ENCODE data around the gene EHD4.

EHD4 gene

DNA sequence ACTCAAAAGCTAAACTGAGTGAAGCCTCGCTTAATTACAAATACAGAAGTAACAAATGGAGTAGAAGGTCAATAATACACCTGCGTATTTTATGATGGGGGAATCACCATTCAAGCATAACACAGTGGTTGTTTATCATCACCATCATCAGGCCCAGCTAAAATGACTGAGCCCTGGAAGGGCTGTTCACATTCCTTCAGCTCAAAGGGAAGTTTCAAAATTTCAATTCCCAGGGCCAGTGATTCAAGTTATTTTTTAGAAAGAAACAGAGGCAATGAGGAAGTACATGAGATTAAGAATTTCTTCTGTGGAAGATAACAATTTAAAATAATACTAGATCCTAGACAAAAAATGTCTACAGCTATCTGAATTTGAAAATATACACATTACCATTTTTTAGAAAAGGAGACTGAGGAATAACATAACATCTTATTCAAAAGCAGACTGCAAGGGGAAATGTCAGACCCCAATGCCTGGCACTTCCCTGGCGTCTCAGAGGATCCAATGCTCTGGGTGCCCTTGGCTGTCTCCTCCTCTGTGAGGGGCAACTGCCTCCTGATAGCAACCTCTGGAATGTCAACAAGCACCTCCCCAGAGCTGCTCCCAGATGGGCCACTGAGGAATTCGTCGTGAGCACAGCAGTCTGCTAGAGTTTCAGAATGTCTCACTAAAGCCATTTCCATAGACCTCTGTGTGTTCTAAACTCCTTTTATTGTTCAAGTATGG, 22.8 kb downstream of the EHD4 start:
- TF ChIP-seq GATA2 (IDR thresholded peaks at IDR 0.05; ENCODE audit: low read depth, low read length), result no peak
- no peak for TF ChIP-seq GATA3 (IDR thresholded peaks at IDR 0.05; ENCODE audit: low read depth, low read length)

DNA sequence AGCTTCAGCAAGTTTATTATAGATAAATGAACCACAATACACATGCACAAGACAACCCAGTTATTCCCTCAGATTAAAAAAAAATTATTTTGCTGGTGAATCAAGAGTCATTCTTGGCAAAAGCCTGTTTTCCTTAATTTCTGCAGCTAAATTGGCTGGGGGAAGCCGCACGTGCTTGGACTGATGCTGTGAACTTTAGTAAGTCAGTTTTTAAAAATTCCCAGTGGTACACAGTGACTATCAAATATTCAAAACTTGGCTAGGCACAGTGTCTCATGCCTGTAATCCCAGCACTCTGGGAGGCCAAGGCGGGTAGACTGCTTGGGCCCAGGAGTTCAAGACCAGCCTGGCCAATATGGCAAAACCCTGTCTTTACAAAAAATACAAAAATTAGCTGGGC, 23.9 kb downstream of the EHD4 start:
- TF ChIP-seq GATA2 (IDR thresholded peaks at IDR 0.05; ENCODE audit: low read depth, low read length) (no peak), GATA3 (IDR thresholded peaks at IDR 0.05; ENCODE audit: low read depth, low read length) (no peak)

DNA sequence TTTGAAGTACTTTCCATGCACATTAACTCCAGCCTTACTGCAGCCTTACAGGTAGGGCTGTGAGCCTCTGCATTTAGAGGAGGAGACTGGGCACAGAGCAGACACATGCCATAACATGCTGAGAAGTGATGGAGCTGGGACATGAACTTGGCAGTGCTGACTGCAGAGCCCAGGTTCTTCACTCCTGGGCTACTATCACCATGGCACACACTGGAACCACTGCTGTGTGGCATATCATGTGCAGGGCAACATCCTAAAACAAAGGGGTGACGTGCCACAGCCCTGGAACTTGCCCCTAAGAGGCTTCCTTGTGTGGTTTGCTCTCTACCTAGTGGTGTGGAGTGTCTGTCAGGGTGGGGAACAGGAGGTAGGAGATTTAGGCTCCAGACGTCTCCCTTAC, 25.4 kb downstream of the EHD4 start:
- TF ChIP-seq GATA2 (IDR thresholded peaks at IDR 0.05; ENCODE audit: low read depth, low read length), result no peak
- no peak for TF ChIP-seq GATA3 (IDR thresholded peaks at IDR 0.05; ENCODE audit: low read depth, low read length)

DNA sequence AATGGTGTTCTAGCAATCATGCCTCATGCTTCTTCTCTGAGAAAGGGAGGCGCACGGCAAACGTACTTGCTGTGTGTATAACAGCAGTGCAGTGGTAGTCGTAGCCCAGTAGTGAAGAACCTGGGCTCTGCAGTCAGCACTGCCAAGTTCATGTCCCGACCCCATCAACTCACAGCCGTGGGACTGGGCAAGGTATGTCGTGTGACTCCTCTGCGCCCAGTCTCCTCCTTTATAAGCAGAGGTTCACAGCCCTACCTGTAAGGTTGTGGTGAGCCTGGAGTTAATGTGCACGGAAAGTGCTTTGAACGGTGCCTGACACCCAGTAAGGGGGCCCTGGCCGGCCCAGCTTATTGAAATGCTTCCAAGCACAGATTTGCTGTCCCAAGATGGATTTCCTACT, 26.6 kb downstream of the EHD4 start:
- TF ChIP-seq GATA3 (IDR thresholded peaks at IDR 0.05; ENCODE audit: low read depth, low read length), result no peak
- TF ChIP-seq GATA2 (IDR thresholded peaks at IDR 0.05; ENCODE audit: low read depth, low read length), result no peak

DNA sequence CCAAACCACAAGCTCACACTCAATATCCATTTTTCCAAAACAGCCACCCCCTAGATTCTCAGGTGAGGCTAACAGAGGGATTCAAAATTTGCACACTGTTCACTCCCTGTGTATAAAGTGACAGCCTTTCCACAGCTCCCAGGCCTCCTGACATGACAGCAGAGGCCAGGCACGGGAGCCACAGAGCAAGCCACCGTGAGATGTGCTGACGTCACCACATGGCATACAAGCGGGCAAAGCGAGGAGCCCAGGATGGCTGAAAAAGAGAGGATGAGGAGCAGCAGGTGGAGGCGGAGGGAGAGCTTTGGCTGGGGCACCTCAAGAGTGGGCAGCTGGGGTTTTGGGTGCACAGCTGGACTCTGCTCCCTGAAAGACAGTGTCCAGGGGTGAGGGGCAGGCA, 27.1 kb downstream of the EHD4 start:
- no peak for TF ChIP-seq GATA2 (IDR thresholded peaks at IDR 0.05; ENCODE audit: low read depth, low read length)
- no peak for TF ChIP-seq GATA3 (IDR thresholded peaks at IDR 0.05; ENCODE audit: low read depth, low read length)

DNA sequence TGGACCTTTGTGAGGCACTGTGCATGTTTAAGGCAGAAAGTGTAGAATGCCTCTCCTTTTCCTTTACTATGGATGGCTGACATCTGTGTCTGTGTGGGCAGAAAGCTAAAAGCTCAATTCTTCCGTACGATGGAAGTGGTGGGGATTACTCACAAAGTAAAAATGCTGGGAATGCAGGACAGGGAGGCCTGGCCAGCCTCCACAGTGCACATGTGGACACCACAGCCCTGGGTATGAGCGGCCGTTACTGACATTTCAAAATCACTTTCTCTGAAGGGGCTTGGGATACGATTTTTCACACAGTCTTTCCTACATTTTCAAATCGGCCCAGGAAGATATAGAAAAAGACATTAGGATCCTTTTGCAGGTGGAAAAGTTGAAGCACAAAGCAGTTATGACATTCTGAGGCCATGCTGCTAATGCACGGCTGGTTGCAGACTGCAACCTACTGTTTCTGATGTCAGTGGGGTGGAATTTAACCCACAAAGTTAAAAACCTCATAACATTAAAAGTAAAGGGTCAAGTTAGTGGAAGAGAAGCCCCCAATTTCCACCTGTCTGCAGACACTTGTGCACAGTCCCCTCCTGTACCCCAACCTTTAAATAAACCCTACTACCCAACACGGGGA, 27.9 kb downstream of the EHD4 start:
- TF ChIP-seq GATA3 (IDR thresholded peaks at IDR 0.05; ENCODE audit: low read depth, low read length) (no peak), GATA2 (IDR thresholded peaks at IDR 0.05; ENCODE audit: low read depth, low read length) (no peak)

DNA sequence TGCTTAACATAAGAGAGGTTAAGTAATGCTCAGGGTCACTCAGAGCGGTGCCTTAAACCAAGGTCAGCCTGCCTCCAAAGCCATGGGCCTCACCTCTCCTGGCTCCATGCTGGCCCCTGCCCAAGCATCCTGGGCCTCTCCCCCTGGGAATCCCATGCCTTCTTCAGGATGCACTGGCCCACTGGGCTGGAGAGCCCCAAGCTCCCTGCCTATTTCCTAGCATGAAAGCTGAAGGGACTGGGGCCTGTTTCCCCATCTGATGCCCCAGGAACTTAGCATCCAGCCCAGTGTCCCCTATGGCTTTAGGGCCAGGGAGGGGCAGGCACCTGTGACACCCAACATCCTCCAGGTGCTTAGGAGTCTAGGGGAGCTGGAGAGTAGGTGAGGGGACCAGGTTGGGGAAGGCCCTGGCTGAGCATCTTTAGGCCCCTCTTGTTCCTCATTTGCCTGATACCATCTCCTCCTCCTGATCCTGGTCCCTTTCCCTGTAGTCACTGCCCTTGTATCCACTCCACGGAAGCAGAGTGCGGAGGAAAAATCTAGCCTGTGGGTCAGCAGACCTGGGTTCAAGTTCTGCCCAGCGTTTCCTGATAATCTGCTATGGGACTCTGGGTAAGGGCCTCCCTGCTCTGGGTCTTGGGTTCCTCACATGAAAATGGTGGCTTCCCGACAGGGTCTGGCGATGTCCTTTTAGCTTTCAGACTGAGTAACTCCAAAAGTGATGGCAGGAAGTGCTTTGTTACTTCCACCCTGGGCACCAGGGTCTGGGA, 28.6 kb downstream of the EHD4 start:
- TF ChIP-seq GATA2 (IDR thresholded peaks at IDR 0.05; ENCODE audit: low read depth, low read length) (no peak), GATA3 (IDR thresholded peaks at IDR 0.05; ENCODE audit: low read depth, low read length) (no peak)

DNA sequence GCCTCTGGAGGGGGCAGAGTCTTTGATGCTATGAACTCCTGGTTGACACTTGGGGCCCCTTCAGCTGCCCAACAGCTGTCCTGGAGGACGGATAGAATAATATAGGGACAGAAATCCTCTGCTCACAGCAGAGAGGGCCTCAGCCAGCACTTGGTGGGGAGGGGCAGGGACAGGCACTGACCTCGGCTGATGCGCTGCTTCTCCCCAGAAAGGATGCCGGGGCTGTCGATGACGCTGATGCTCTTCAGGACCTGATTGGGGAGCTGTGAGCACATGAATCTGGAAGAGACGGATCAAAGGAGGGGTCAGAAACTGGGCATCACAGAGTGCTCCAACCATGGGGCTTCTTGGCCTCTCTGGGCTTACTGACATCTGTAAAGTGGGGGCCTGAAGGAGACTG, 29.5 kb downstream of the EHD4 start:
- TF ChIP-seq GATA3 (IDR thresholded peaks at IDR 0.05; ENCODE audit: low read depth, low read length) (no peak), GATA2 (IDR thresholded peaks at IDR 0.05; ENCODE audit: low read depth, low read length) (no peak)

DNA sequence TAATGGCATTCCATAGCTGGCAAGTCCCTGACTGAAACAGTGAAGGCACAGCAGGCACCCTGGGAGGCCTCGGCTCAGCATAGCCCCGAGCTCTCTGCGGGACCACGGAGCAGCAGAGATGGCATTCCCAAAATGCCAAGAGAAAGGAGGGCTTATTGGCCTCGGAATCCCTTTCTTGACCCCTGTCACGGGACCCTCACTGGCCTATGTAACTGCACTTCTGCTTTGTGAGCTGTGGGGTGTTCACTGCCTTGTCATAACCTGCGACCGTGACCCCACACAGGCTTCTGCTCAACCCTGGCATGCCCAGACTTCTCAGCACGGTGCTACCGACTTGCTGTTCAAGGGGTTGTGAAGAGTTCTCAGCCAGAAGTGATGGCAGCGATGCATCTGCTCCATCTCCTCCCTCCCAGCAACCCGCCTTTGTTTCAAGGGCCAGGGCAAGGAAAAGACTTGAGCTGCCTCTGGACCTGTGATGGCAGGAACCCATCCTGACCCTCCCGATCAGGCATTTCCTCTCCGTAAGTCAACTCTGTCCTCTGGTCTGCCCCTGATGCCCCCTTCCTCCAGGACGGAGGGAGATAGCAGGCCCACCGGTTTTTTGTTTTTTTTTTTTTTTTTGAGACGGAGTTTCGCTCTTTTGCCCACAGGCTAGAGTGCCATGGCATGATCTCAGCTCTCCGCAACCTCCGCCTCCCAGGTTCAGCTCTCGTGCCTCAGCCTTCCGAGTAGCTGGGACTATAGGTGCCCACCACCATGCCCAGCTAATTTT, 30.5 kb downstream of the EHD4 start:
- TF ChIP-seq GATA2 (IDR thresholded peaks at IDR 0.05; ENCODE audit: low read depth, low read length) (no peak), GATA3 (IDR thresholded peaks at IDR 0.05; ENCODE audit: low read depth, low read length) (no peak)

DNA sequence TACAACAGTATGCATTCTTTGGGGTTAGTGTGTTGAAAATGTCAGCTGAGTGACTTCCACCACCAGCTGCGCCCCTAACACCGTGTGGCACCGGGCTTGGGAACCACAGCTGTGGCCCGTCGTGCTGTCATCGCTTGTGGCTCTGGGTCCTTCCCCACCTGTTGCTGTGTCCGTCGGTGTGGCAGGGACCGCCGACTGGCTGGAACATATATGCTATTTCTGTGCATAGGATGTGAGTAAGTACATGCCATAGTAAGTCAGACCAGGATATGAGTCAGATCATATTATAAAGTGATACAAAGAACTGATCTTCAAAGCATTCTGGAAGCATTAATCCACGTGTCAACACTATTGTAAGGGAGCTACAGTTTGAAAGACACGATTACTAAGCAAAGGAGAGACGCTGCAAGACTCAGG, 31.9 kb downstream of the EHD4 start:
- TF ChIP-seq GATA2 (IDR thresholded peaks at IDR 0.05; ENCODE audit: low read depth, low read length) (no peak), GATA3 (IDR thresholded peaks at IDR 0.05; ENCODE audit: low read depth, low read length) (no peak)

DNA sequence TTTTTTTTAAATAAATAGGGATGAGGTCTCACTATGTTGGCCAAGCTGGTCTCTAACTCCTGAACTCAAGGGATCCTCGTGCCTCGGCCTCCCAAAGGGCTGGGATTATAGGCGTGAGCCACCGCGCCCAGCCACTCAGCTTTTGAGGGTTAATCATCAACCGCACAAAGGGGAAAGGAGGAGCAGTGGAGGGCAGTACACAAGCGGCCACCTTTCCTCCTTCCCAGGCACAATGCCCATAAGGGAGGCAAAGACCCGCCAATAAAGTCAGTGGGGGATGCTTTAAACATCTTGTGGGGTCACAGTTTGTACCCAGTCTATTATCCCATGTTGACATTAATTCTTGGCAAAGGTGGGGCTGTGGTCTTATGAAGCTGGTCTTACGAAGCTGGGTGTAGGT, 32.4 kb downstream of the EHD4 start:
- TF ChIP-seq GATA3 (IDR thresholded peaks at IDR 0.05; ENCODE audit: low read depth, low read length), result no peak
- no peak for TF ChIP-seq GATA2 (IDR thresholded peaks at IDR 0.05; ENCODE audit: low read depth, low read length)

DNA sequence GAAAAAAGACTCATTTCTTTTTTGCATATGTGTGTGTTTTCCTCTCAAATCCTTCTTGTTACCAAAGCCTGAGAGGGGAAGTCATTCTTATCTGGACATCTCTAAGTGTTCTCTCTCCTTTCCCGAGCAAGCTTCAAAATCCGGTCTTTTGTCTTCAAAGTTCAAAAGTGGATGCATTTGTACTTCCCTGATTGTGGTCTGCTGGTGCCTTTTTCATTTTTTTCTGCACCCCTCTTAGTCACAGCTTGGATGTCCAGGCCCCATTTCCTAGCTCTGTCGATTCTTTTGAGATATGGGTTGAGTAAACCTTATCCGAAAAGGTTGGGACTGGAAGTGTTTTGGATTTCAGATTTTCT, 34.8 kb downstream of the EHD4 start:
- TF ChIP-seq GATA3 (IDR thresholded peaks at IDR 0.05; ENCODE audit: low read depth, low read length) (no peak), GATA2 (IDR thresholded peaks at IDR 0.05; ENCODE audit: low read depth, low read length) (no peak)

DNA sequence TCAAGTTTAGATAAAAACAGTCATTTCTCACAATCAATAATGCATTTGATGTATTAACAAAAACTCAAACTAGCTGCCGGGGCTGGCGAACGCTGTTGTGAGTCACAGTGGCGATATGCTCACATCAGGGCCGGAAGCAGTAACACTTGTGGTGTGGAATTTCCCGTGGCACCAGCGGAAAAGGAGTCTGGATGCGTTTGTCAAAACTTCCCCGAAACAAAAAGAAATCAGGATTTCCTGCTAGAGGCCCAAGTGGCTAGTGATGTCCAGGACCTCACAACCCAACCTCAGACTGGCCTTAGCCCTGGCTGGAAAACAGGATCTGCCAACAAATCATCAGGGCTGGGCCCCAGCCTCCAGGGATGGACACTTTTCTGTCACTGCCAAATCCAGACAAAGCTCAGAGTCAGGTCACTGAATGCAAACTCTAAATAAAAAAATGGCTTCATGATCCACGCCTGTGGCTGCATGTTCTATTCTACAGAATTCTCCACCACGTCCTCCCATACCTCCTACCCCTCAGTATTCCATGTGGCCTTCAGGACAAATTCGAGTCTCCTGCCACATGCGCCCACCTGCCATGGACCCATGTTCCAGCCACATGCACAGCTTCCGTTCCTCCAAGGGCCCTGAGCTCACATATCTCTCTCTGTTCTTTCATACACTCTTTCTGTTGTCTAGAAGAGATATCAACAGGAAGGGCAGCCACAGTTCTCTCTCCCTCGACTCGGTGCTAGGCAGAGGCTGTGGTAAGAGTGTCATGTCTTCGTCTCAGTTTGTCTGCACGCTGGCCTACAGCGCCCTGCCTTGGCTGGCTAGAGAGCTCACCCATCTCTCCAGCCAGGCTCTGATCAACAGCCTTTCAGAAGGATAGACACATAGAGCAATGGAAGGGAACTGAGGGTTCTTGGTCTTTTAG, 35.4 kb downstream of the EHD4 start:
- no peak for TF ChIP-seq GATA3 (IDR thresholded peaks at IDR 0.05; ENCODE audit: low read depth, low read length)
- TF ChIP-seq GATA2 (IDR thresholded peaks at IDR 0.05; ENCODE audit: low read depth, low read length), result no peak
